Transverse colon (tissue), 4 donors: ENCODE results near the gene ULBP3.

Source experiments
- EP300 ChIP-seq: sonication (generic); formaldehyde crosslinking; IDR thresholded peaks from one replicate; pipeline ENCODE4 v1.6.1; 2017; ENCODE audit warnings: antibody characterized with exemption, low read depth
- POLR2A ChIP-seq: fragments of 450-650 bp; IDR thresholded peaks from one replicate; pipeline ENCODE4 v1.6.1; 2016; ENCODE audit warnings: antibody characterized with exemption, mild to moderate bottlenecking, moderate library complexity
- POLR2AphosphoS5 ChIP-seq, 3 donors: sonication (generic); formaldehyde crosslinking; IDR thresholded peaks; one replicate each; pipeline ENCODE4 v1.6.1; 2016; ENCODE audit warnings: antibody characterized with exemption in 3 of 3
- TF ChIP-seq, protein P1 (sequence below), 5 experiments: fragments of 200-600 bp in 3 of 5; fragments of 450-650 bp in 2 of 5; sonication (generic) in 3 of 5; IDR thresholded peaks; 1 replicate in 2 of 5; 2 replicates in 3 of 5; pipeline ENCODE4 v1.5.1; 2016 to 2017; ENCODE audit warnings: antibody characterized with exemption in 5 of 5, inconsistent platforms in 3 of 5, mild to moderate bottlenecking in 2 of 5, moderate library complexity in 1 of 5

DNA sequence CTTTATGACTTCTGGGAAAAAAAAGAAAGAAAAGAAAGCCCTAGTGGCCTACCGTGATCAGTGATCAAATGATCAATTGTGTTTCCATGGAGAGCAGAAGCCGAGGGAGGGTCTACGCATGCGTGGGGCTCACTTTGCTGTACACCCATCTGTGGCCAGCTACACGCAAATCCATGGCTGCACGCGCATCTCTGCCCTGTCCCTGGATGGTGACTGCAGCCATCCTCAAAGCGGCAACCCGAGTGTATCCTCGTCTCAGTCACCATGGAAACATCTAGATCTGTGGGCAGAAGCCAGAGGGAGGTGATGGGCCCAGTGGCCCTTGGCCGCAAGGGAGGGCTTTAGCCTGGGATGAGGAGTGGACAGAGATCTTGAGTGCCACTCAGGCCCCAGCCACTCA is 785 bp upstream of the ULBP3 start:
- TF ChIP-seq POLR2A, result no peak
- TF ChIP-seq, protein P1, sequence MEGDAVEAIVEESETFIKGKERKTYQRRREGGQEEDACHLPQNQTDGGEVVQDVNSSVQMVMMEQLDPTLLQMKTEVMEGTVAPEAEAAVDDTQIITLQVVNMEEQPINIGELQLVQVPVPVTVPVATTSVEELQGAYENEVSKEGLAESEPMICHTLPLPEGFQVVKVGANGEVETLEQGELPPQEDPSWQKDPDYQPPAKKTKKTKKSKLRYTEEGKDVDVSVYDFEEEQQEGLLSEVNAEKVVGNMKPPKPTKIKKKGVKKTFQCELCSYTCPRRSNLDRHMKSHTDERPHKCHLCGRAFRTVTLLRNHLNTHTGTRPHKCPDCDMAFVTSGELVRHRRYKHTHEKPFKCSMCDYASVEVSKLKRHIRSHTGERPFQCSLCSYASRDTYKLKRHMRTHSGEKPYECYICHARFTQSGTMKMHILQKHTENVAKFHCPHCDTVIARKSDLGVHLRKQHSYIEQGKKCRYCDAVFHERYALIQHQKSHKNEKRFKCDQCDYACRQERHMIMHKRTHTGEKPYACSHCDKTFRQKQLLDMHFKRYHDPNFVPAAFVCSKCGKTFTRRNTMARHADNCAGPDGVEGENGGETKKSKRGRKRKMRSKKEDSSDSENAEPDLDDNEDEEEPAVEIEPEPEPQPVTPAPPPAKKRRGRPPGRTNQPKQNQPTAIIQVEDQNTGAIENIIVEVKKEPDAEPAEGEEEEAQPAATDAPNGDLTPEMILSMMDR (IDR thresholded peaks at IDR 0.05), result no peak
- TF ChIP-seq POLR2AphosphoS5 (IDR thresholded peaks at IDR 0.05), result no peak
- TF ChIP-seq EP300, result no peak
